ENCODE data around the gene AUTS2.

DNA sequence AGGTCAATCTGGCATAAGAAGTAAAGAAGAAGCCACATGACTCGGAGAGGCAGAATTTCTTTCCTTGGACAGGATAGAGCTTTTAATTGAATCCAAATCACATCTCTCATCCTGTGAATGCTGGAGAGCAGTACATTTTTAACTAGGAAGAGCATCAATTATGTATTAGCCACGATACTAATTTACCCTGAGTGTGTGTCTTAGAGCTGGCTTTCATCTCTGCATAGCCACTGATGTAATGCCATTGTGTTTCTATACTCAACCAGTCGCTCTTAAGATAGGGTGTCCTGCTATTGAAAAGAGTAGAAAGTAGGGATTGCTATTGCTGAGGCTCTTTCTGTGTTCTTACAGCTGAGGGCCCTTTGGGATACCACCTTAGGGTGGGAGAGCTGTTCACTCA, 280.3 kb downstream of the AUTS2 start:
- TF ChIP-seq TARDBP (IDR thresholded peaks at IDR 0.05; ENCODE audit: borderline replicate concordance): no peak
- TF ChIP-seq YY1 (IDR thresholded peaks at IDR 0.05; ENCODE audit: low read depth, low read length): no peak
- TF ChIP-seq RBBP5 (conservative IDR thresholded peaks at IDR 0.05): no peak
- TF ChIP-seq, protein P1, sequence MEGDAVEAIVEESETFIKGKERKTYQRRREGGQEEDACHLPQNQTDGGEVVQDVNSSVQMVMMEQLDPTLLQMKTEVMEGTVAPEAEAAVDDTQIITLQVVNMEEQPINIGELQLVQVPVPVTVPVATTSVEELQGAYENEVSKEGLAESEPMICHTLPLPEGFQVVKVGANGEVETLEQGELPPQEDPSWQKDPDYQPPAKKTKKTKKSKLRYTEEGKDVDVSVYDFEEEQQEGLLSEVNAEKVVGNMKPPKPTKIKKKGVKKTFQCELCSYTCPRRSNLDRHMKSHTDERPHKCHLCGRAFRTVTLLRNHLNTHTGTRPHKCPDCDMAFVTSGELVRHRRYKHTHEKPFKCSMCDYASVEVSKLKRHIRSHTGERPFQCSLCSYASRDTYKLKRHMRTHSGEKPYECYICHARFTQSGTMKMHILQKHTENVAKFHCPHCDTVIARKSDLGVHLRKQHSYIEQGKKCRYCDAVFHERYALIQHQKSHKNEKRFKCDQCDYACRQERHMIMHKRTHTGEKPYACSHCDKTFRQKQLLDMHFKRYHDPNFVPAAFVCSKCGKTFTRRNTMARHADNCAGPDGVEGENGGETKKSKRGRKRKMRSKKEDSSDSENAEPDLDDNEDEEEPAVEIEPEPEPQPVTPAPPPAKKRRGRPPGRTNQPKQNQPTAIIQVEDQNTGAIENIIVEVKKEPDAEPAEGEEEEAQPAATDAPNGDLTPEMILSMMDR (IDR thresholded peaks at IDR 0.05 in 2 of 3, conservative IDR thresholded peaks at IDR 0.05 in 1 of 3; ENCODE audit: control insufficient read depth in 2 of 3, extremely low read depth in 1 of 3, insufficient read depth in 1 of 3, low read depth in 3 of 3, low read length in 3 of 3): no peak
- TF ChIP-seq EZH2 (IDR thresholded peaks at IDR 0.05; ENCODE audit: borderline replicate concordance, control insufficient read depth, low read depth, low read length): no peak
- TF ChIP-seq RAD21 (IDR thresholded peaks at IDR 0.05; ENCODE audit: insufficient read depth, low read depth, low read length): no peak
- TF ChIP-seq CHD4 (IDR thresholded peaks at IDR 0.05): no peak

Data from GM12878 (cell line).